HCT116 (cell line): Measurements from ENCODE around the gene CLIP4.

Source experiments
- EZH2 ChIP-seq: fragments of 200-600 bp; sonication (generic); IDR thresholded peaks from 2 replicates; pipeline ENCODE4 v1.6.1; 2017; ENCODE audit warnings: antibody characterized with exemption, mixed run types
- POLR2A ChIP-seq: IDR thresholded peaks from 2 replicates; pipeline ENCODE4 v1.7.0; 2011; ENCODE audit warnings: borderline replicate concordance; ENCODE audit not compliant: insufficient read depth, insufficient read length; ENCODE audit errors: extremely low read depth
- TCF7L2 ChIP-seq: IDR thresholded peaks from 2 replicates; pipeline ENCODE4 v1.7.0; 2011; ENCODE audit warnings: borderline replicate concordance, inconsistent platforms; ENCODE audit not compliant: insufficient read depth, insufficient read length; ENCODE audit errors: extremely low read depth
- TF ChIP-seq, protein P1 (sequence below), 3 experiments: fragments of 200-600 bp in 1 of 3; sonication (generic) in 1 of 3; IDR thresholded peaks in 2 of 3; conservative IDR thresholded peaks in 1 of 3; 2 replicates each; pipeline ENCODE4 v1.5.1; 2012 to 2017; ENCODE audit warnings: low read depth in 2 of 3, low read length in 2 of 3, antibody characterized with exemption in 1 of 3, borderline replicate concordance in 1 of 3, control low read depth in 1 of 3, mild to moderate bottlenecking in 1 of 3, mixed read lengths in 1 of 3, mixed run types in 1 of 3, moderate library complexity in 1 of 3; ENCODE audit not compliant: insufficient read depth in 1 of 3
- TF ChIP-seq, protein P2 (sequence below): IDR thresholded peaks from 2 replicates; pipeline ENCODE4 v1.6.1; 2012
- TF ChIP-seq, protein P3 (sequence below): IDR thresholded peaks from 2 replicates; pipeline ENCODE4 v1.6.1; 2011; ENCODE audit warnings: mild to moderate bottlenecking, low read length, moderate library complexity; ENCODE audit not compliant: insufficient replicate concordance; ENCODE audit errors: extremely low read depth

GRCh38 chr2:29227935-29228675 is 112.9 kb downstream of the CLIP4 start:
- TF ChIP-seq, protein P1, sequence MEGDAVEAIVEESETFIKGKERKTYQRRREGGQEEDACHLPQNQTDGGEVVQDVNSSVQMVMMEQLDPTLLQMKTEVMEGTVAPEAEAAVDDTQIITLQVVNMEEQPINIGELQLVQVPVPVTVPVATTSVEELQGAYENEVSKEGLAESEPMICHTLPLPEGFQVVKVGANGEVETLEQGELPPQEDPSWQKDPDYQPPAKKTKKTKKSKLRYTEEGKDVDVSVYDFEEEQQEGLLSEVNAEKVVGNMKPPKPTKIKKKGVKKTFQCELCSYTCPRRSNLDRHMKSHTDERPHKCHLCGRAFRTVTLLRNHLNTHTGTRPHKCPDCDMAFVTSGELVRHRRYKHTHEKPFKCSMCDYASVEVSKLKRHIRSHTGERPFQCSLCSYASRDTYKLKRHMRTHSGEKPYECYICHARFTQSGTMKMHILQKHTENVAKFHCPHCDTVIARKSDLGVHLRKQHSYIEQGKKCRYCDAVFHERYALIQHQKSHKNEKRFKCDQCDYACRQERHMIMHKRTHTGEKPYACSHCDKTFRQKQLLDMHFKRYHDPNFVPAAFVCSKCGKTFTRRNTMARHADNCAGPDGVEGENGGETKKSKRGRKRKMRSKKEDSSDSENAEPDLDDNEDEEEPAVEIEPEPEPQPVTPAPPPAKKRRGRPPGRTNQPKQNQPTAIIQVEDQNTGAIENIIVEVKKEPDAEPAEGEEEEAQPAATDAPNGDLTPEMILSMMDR (IDR thresholded peaks at IDR 0.05 in 2 of 3, conservative IDR thresholded peaks at IDR 0.05 in 1 of 3; ENCODE audit: borderline replicate concordance in 1 of 3, insufficient read depth in 1 of 3, low read depth in 2 of 3, low read length in 2 of 3) = no peak
- TF ChIP-seq EZH2 (no peak), POLR2A (no peak), TCF7L2 (no peak)
- TF ChIP-seq, protein P2, sequence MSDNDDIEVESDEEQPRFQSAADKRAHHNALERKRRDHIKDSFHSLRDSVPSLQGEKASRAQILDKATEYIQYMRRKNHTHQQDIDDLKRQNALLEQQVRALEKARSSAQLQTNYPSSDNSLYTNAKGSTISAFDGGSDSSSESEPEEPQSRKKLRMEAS = no peak
- TF ChIP-seq, protein P3, sequence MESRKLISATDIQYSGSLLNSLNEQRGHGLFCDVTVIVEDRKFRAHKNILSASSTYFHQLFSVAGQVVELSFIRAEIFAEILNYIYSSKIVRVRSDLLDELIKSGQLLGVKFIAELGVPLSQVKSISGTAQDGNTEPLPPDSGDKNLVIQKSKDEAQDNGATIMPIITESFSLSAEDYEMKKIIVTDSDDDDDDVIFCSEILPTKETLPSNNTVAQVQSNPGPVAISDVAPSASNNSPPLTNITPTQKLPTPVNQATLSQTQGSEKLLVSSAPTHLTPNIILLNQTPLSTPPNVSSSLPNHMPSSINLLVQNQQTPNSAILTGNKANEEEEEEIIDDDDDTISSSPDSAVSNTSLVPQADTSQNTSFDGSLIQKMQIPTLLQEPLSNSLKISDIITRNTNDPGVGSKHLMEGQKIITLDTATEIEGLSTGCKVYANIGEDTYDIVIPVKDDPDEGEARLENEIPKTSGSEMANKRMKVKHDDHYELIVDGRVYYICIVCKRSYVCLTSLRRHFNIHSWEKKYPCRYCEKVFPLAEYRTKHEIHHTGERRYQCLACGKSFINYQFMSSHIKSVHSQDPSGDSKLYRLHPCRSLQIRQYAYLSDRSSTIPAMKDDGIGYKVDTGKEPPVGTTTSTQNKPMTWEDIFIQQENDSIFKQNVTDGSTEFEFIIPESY = no peak
